ENCODE measurements around the gene MAFG. TPM values are rescaled to one million over a fixed set of nuclear protein-coding genes. Genes with fewer than 3 reads are reported as not detected.

Gene MAFG
- total and polyA plus RNA-seq, 9 of the 15 experiments (the other 6 are each of a cell fraction or from before 2014, with no cell fraction given): 1.1 to 58.1 (median 24.9) TPM

- Histone ChIP-seq H3K36me3 (ENCODE audit: control insufficient read depth, insufficient read depth, low read length) (peaks cover 36% of the 10 kb centered on the region; the same call in 2 of the 3 replicates), H3K4me3 (no peak overlapping the region), H3K9me3 (replicated peaks; ENCODE audit: control insufficient read depth, insufficient read depth, low read depth, low read length) (no peaks in the 10 kb centered on the region), H3K79me2 (ENCODE audit: control insufficient read depth, insufficient read depth, low read length) (peaks cover 35% of the 10 kb centered on the region), H2AFZ (ENCODE audit: low read depth, low read length) (no peak overlapping the region), H3K27ac (ENCODE audit: extremely low read depth, low read depth, low read length) (no peak overlapping the region), H3K27me3 (ENCODE audit: control insufficient read depth in 2 of 2, insufficient read depth in 2 of 2, low read length in 2 of 2) (no peaks in the 10 kb centered on the region), H3K9ac (ENCODE audit: insufficient read depth in 1 of 2, low read depth in 2 of 2, low read length in 2 of 2) (peak overlapping the region in 1 of 2 experiments; percentile 89; a peak in 2 of 4 replicates), H3K4me1 (replicated peaks in 1 of 2; ENCODE audit: control insufficient read depth in 2 of 2, insufficient read depth in 2 of 2, low read length in 2 of 2) (peaks cover 39 to 99% of the 10 kb centered on the region in 2 experiments), H3K9me1 (ENCODE audit: control insufficient read depth, insufficient read depth, low read length) (peaks cover 13% of the 10 kb centered on the region), H4K20me1 (replicated peaks; ENCODE audit: control insufficient read depth, insufficient read depth, low read length) (peaks cover 7% of the 10 kb centered on the region), H3K4me2 (ENCODE audit: insufficient read depth, low read length) (no peak overlapping the region)
- ChIA-PET CTCF (ENCODE audit: low intra/inter-chr PET ratio) (no interaction called here), POLR2A (interaction anchor here (0.6 to 1.5 kb wide), 6 partner anchors 8 to 586 kb away, joined by 3 to 4 read pairs (median 3); no protein-coding TSS in a partner anchor)
- FAIRE-seq: no peak
- 82% methylated on average over 13 of the region's 14 CpGs for WGBS (ENCODE audit: insufficient coverage, low coverage, missing lambda C conversion rate)
- BruUV-seq (replicated peaks): no TSS peak
- DNase-seq (ENCODE audit: extremely low read depth in 1 of 4, low spot score in 3 of 4): no peak
- intact Hi-C loops (cut with micrococcal nuclease): no loop called here
- no peak for ATAC-seq
- in situ Hi-C loops (cut with MboI): no loop called here
- TF ChIP-seq POLR2G (IDR thresholded peaks at IDR 0.05; ENCODE audit: low read depth, low read length) (peak; percentile 76), PHF8 (IDR thresholded peaks at IDR 0.05; ENCODE audit: borderline replicate concordance, low read length) (0 out of 2 replicates have a peak, but pooled peaks have one; percentile 8), POLR2A (conservative IDR thresholded peaks at IDR 0.05) (peak; percentile 33; the same call in 1 of the 2 replicates), ZNF740 (CRISPR knock-in tag; IDR thresholded peaks at IDR 0.05) (0 out of 2 replicates have a peak, but pooled peaks have one; percentile 45), ZNF740 (tag; IDR thresholded peaks at IDR 0.05) (no peak), SNAPC5 (CRISPR knock-in tag; IDR thresholded peaks at IDR 0.05) (no peak), RBM22 (IDR thresholded peaks at IDR 0.05; ENCODE audit: low read depth, low read length, poor library complexity, severe bottlenecking) (peak; percentile 30), CBFB (CRISPR knock-in tag; IDR thresholded peaks at IDR 0.05) (no peak), RBFOX2 (IDR thresholded peaks at IDR 0.05; ENCODE audit: low read depth, low read length) (peak; percentile 51; the same call in 1 of the 2 replicates), POLR2B (IDR thresholded peaks at IDR 0.05; ENCODE audit: low read depth, partially characterized antibody) (peak; percentile 23), ZNF280A (IDR thresholded peaks at IDR 0.05; ENCODE audit: low read depth, partially characterized antibody) (no peak), BCLAF1 (IDR thresholded peaks at IDR 0.05; ENCODE audit: borderline replicate concordance in 1 of 2, control insufficient read depth in 1 of 2, low read depth in 2 of 2, low read length in 1 of 2) (no peak)
- TF ChIP-seq, protein P1, sequence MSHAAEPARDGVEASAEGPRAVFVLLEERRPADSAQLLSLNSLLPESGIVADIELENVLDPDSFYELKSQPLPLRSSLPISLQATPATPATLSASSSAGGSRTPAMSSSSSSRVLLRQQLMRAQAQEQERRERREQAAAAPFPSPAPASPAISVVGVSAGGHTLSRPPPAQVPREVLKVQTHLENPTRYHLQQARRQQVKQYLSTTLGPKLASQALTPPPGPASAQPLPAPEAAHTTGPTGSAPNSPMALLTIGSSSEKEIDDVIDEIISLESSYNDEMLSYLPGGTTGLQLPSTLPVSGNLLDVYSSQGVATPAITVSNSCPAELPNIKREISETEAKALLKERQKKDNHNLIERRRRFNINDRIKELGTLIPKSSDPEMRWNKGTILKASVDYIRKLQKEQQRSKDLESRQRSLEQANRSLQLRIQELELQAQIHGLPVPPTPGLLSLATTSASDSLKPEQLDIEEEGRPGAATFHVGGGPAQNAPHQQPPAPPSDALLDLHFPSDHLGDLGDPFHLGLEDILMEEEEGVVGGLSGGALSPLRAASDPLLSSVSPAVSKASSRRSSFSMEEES (CRISPR knock-in tag; IDR thresholded peaks at IDR 0.05): no peak
These were observed 5.7 kb upstream of the MAFG start for GRCh38 chr17:81933178-81933699.
